ENCODE results near the gene FRRS1. TPM values are rescaled to one million over a fixed set of nuclear protein-coding genes. Genes with fewer than 3 reads are reported as not detected.

FRRS1 gene
- total and polyA plus RNA-seq, 2 experiments from 2014 or later, result 0.34 to 6.8 TPM

DNA sequence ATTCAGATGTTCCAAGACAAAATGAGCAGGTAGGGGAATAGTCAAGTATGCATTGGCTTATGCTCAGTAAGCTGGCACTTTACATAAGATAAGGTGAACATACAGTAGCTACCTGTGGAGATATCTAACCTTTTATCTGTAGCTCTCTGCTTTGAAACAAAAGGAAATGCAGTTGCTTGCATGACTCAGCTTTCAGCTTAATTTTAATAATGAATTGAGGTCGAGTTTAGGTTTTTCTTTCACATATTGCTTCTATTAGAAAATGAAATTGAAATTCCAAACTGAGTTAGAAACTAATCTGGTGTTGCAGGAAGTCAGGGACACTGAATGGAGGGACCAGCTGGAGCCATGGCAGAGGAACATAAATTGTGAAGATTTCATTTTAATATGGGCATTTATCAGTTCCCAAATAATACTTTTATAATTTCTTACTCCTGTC is 8.3 kb downstream of the FRRS1 start (continued):
- TF ChIP-seq, protein P1, sequence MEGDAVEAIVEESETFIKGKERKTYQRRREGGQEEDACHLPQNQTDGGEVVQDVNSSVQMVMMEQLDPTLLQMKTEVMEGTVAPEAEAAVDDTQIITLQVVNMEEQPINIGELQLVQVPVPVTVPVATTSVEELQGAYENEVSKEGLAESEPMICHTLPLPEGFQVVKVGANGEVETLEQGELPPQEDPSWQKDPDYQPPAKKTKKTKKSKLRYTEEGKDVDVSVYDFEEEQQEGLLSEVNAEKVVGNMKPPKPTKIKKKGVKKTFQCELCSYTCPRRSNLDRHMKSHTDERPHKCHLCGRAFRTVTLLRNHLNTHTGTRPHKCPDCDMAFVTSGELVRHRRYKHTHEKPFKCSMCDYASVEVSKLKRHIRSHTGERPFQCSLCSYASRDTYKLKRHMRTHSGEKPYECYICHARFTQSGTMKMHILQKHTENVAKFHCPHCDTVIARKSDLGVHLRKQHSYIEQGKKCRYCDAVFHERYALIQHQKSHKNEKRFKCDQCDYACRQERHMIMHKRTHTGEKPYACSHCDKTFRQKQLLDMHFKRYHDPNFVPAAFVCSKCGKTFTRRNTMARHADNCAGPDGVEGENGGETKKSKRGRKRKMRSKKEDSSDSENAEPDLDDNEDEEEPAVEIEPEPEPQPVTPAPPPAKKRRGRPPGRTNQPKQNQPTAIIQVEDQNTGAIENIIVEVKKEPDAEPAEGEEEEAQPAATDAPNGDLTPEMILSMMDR (conservative IDR thresholded peaks at IDR 0.05; ENCODE audit: low read depth in 2 of 2), result no peak
- no peak for TF ChIP-seq NANOG (IDR thresholded peaks at IDR 0.05; ENCODE audit: borderline replicate concordance)
- TF ChIP-seq STAT1 (IDR thresholded peaks at IDR 0.05; ENCODE audit: unreplicated experiment), result no peak
- TF ChIP-seq ZNF114 (CRISPR knock-in tag; IDR thresholded peaks at IDR 0.05), result no peak
- no peak for TF ChIP-seq ZNF331 (CRISPR knock-in tag; IDR thresholded peaks at IDR 0.05; ENCODE audit: low read depth)

DNA sequence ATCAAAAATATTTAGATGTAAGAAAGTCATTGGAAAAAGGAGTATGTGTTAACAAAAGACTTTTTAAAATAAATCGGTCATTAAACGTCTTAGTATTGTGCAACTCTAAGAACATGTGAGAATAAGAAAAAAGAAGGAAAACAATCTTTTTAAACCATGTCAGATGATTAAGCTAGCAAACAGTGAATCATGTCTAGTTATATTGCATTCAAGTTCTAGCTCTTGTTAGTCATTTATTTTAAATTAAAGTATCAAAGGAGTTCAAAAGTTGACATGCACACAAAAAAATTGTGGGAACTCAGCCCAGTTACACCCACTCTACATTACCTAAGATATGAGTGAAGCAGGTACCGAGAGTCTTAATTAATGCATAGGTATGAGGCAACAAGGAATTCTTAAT is 9.8 kb downstream of the FRRS1 start:
- no peaks in the 10 kb centered on the region for H3F3A ChIP-seq (replicated peaks; ENCODE audit: low read depth)
- no peak overlapping the region for H3K4me2 ChIP-seq
- H3K27ac ChIP-seq (ENCODE audit: low read depth), result no peak overlapping the region
- Mint-ChIP-seq H3K9me3 (peaks cover 5% of the 10 kb centered on the region; the same call in 2 of the 3 replicates), H3K27ac (no peak overlapping the region), H3K27me3 (ENCODE audit: insufficient read depth, low read depth, poor library complexity) (peaks cover 5% of the 10 kb centered on the region), H3K4me3 (no peak overlapping the region), H3K4me1 (peaks cover 17% of the 10 kb centered on the region), H3K36me3 (ENCODE audit: low read depth) (peaks cover 16% of the 10 kb centered on the region; the same call in 2 of the 3 replicates)
- no peaks in the 10 kb centered on the region for H3K4me1 ChIP-seq (ENCODE audit: insufficient read depth)
- no peaks in the 10 kb centered on the region for H4K20me1 ChIP-seq (replicated peaks; ENCODE audit: insufficient read depth)
- no peaks in the 10 kb centered on the region for H3K27me3 ChIP-seq (ENCODE audit: insufficient read depth)
- no peak overlapping the region for H3K4me3 ChIP-seq
- H3K9me2 ChIP-seq (ENCODE audit: insufficient read depth), result no peaks in the 10 kb centered on the region
- H2AFZ ChIP-seq, result no peak overlapping the region
- H3K36me3 ChIP-seq (ENCODE audit: insufficient read depth), result peaks cover 5% of the 10 kb centered on the region; the same call in 1 of the 2 replicates
- DNase-seq (ENCODE audit: low spot score) (no peak), ATAC-seq (no peak)
- H3K79me2 ChIP-seq (replicated peaks; ENCODE audit: insufficient read depth), result no peaks in the 10 kb centered on the region
- TF ChIP-seq JUNB (IDR thresholded peaks at IDR 0.05; ENCODE audit: unreplicated experiment), result no peak
- no peak for TF ChIP-seq CREB1 (CRISPR knock-in tag; IDR thresholded peaks at IDR 0.05; ENCODE audit: low read depth)
- TF ChIP-seq STAT1 (IDR thresholded peaks at IDR 0.05; ENCODE audit: unreplicated experiment), result no peak
- no peak for TF ChIP-seq ZNF331 (CRISPR knock-in tag; IDR thresholded peaks at IDR 0.05; ENCODE audit: low read depth)
- TF ChIP-seq, protein P1 (conservative IDR thresholded peaks at IDR 0.05; ENCODE audit: low read depth in 2 of 2), result no peak
- TF ChIP-seq EZH2phosphoT487 (IDR thresholded peaks at IDR 0.05; ENCODE audit: unreplicated experiment), result no peak
- TF ChIP-seq POLR2AphosphoS5 (IDR thresholded peaks at IDR 0.05; ENCODE audit: low read depth), result no peak
- TF ChIP-seq NANOG (IDR thresholded peaks at IDR 0.05; ENCODE audit: borderline replicate concordance), result no peak
- TF ChIP-seq, protein P2, sequence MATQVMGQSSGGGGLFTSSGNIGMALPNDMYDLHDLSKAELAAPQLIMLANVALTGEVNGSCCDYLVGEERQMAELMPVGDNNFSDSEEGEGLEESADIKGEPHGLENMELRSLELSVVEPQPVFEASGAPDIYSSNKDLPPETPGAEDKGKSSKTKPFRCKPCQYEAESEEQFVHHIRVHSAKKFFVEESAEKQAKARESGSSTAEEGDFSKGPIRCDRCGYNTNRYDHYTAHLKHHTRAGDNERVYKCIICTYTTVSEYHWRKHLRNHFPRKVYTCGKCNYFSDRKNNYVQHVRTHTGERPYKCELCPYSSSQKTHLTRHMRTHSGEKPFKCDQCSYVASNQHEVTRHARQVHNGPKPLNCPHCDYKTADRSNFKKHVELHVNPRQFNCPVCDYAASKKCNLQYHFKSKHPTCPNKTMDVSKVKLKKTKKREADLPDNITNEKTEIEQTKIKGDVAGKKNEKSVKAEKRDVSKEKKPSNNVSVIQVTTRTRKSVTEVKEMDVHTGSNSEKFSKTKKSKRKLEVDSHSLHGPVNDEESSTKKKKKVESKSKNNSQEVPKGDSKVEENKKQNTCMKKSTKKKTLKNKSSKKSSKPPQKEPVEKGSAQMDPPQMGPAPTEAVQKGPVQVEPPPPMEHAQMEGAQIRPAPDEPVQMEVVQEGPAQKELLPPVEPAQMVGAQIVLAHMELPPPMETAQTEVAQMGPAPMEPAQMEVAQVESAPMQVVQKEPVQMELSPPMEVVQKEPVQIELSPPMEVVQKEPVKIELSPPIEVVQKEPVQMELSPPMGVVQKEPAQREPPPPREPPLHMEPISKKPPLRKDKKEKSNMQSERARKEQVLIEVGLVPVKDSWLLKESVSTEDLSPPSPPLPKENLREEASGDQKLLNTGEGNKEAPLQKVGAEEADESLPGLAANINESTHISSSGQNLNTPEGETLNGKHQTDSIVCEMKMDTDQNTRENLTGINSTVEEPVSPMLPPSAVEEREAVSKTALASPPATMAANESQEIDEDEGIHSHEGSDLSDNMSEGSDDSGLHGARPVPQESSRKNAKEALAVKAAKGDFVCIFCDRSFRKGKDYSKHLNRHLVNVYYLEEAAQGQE (IDR thresholded peaks at IDR 0.05; ENCODE audit: unreplicated experiment), result no peak
- TF ChIP-seq, protein P3, sequence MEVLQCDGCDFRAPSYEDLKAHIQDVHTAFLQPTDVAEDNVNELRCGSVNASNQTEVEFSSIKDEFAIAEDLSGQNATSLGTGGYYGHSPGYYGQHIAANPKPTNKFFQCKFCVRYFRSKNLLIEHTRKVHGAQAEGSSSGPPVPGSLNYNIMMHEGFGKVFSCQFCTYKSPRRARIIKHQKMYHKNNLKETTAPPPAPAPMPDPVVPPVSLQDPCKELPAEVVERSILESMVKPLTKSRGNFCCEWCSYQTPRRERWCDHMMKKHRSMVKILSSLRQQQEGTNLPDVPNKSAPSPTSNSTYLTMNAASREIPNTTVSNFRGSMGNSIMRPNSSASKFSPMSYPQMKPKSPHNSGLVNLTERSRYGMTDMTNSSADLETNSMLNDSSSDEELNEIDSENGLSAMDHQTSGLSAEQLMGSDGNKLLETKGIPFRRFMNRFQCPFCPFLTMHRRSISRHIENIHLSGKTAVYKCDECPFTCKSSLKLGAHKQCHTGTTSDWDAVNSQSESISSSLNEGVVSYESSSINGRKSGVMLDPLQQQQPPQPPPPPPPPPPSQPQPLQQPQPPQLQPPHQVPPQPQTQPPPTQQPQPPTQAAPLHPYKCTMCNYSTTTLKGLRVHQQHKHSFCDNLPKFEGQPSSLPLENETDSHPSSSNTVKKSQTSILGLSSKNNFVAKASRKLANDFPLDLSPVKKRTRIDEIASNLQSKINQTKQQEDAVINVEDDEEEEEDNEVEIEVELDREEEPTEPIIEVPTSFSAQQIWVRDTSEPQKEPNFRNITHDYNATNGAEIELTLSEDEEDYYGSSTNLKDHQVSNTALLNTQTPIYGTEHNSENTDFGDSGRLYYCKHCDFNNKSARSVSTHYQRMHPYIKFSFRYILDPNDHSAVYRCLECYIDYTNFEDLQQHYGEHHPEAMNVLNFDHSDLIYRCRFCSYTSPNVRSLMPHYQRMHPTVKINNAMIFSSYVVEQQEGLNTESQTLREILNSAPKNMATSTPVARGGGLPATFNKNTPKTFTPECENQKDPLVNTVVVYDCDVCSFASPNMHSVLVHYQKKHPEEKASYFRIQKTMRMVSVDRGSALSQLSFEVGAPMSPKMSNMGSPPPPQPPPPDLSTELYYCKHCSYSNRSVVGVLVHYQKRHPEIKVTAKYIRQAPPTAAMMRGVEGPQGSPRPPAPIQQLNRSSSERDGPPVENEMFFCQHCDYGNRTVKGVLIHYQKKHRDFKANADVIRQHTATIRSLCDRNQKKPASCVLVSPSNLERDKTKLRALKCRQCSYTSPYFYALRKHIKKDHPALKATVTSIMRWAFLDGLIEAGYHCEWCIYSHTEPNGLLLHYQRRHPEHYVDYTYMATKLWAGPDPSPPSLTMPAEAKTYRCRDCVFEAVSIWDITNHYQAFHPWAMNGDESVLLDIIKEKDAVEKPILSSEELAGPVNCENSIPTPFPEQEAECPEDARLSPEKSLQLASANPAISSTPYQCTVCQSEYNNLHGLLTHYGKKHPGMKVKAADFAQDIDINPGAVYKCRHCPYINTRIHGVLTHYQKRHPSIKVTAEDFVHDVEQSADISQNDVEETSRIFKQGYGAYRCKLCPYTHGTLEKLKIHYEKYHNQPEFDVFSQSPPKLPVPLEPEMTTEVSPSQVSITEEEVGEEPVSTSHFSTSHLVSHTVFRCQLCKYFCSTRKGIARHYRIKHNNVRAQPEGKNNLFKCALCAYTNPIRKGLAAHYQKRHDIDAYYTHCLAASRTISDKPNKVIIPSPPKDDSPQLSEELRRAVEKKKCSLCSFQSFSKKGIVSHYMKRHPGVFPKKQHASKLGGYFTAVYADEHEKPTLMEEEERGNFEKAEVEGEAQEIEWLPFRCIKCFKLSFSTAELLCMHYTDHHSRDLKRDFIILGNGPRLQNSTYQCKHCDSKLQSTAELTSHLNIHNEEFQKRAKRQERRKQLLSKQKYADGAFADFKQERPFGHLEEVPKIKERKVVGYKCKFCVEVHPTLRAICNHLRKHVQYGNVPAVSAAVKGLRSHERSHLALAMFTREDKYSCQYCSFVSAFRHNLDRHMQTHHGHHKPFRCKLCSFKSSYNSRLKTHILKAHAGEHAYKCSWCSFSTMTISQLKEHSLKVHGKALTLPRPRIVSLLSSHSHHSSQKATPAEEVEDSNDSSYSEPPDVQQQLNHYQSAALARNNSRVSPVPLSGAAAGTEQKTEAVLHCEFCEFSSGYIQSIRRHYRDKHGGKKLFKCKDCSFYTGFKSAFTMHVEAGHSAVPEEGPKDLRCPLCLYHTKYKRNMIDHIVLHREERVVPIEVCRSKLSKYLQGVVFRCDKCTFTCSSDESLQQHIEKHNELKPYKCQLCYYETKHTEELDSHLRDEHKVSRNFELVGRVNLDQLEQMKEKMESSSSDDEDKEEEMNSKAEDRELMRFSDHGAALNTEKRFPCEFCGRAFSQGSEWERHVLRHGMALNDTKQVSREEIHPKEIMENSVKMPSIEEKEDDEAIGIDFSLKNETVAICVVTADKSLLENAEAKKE (CRISPR knock-in tag; IDR thresholded peaks at IDR 0.05), result no peak
- no peak for TF ChIP-seq ZNF114 (CRISPR knock-in tag; IDR thresholded peaks at IDR 0.05)
